Measurements from ENCODE around the gene KCTD20. TPM values are rescaled to one million over a fixed set of nuclear protein-coding genes. Genes with fewer than 3 reads are reported as not detected.

Gene KCTD20
- total and polyA plus RNA-seq, 2 of the 13 experiments (the other 11 are each of a cell fraction or from before 2014, with no cell fraction given): 52.7 to 67.1 TPM

DNA sequence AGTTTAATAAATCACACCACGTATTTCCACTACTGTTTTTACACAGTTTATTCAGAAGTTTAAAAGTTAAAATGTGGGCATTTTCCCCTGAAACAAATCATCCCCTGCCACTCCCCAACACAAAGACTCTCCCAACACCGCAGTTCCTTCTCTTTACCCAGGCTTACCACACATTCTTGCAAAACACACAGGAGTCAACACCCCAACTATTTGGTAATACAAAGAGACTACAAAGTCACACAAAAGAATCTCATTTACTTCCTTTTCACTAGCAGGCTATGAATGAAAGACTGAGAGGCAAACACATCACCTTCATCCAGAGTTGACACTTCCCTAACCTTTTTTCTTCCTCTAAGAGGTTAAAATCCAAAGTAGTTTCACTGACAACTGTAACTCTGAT is 51.1 kb downstream of the KCTD20 start (continued):
- TF ChIP-seq ZNF281 (CRISPR knock-in tag; IDR thresholded peaks at IDR 0.05; ENCODE audit: borderline replicate concordance) (no peak), BATF2 (CRISPR knock-in tag; IDR thresholded peaks at IDR 0.05) (no peak), ZGPAT (CRISPR knock-in tag; IDR thresholded peaks at IDR 0.05) (peak; percentile 32; the same call in 1 of the 2 replicates), AHDC1 (CRISPR knock-in tag; IDR thresholded peaks at IDR 0.05; ENCODE audit: borderline replicate concordance) (peak; percentile 45; the same call in 1 of the 2 replicates), CREM (IDR thresholded peaks at IDR 0.05) (peak; percentile 39), CREM (CRISPR knock-in tag; IDR thresholded peaks at IDR 0.05) (no peak), GATAD2A (CRISPR knock-in tag; IDR thresholded peaks at IDR 0.05) (peak; percentile 73), ZNF577 (CRISPR knock-in tag; IDR thresholded peaks at IDR 0.05; ENCODE audit: borderline replicate concordance, low read depth) (no peak), RBAK (CRISPR knock-in tag; IDR thresholded peaks at IDR 0.05) (no peak), SIN3A (IDR thresholded peaks at IDR 0.05; ENCODE audit: borderline replicate concordance, low read depth, low read length) (0 out of 2 replicates have a peak, but pooled peaks have one; percentile 5), FOXJ3 (CRISPR knock-in tag; IDR thresholded peaks at IDR 0.05; ENCODE audit: borderline replicate concordance) (peak; percentile 29; the same call in 1 of the 2 replicates), CEBPB (IDR thresholded peaks at IDR 0.05; ENCODE audit: borderline replicate concordance, low read depth, low read length) (peak; percentile 93), LCORL (IDR thresholded peaks at IDR 0.05) (no peak), LCORL (CRISPR knock-in tag; IDR thresholded peaks at IDR 0.05) (no peak), PATZ1 (CRISPR knock-in tag; IDR thresholded peaks at IDR 0.05) (peak; percentile 61), FOXA1 (IDR thresholded peaks at IDR 0.05) (peak; percentile 56), FOXA1 (CRISPR knock-in tag; IDR thresholded peaks at IDR 0.05) (peak; percentile 83), KDM5B (CRISPR knock-in tag; IDR thresholded peaks at IDR 0.05; ENCODE audit: borderline replicate concordance) (no peak), ZNF12 (CRISPR knock-in tag; IDR thresholded peaks at IDR 0.05) (0 out of 2 replicates have a peak, but pooled peaks have one; percentile 15)

Data from HepG2 (cell line).